Retinal pigment epithelial cell (primary cell): ENCODE data around the gene MSI2.

Experiments
- DNase-seq: peaks from one replicate; pipeline ENCODE4 v3.0.0-alpha.2; 2010; ENCODE audit warnings: low read depth
- H3K4me3 ChIP-seq: 2 replicates; pipeline ENCODE4 v1.5.1; 2011; ENCODE audit warnings: mild to moderate bottlenecking, low read length, control low read depth, moderate library complexity
- TF ChIP-seq, protein P1 (sequence below): conservative IDR thresholded peaks from 2 replicates; pipeline ENCODE4 v1.5.1; 2011; ENCODE audit warnings: low read depth, low read length, control low read depth, inconsistent platforms

Gene MSI2

DNA sequence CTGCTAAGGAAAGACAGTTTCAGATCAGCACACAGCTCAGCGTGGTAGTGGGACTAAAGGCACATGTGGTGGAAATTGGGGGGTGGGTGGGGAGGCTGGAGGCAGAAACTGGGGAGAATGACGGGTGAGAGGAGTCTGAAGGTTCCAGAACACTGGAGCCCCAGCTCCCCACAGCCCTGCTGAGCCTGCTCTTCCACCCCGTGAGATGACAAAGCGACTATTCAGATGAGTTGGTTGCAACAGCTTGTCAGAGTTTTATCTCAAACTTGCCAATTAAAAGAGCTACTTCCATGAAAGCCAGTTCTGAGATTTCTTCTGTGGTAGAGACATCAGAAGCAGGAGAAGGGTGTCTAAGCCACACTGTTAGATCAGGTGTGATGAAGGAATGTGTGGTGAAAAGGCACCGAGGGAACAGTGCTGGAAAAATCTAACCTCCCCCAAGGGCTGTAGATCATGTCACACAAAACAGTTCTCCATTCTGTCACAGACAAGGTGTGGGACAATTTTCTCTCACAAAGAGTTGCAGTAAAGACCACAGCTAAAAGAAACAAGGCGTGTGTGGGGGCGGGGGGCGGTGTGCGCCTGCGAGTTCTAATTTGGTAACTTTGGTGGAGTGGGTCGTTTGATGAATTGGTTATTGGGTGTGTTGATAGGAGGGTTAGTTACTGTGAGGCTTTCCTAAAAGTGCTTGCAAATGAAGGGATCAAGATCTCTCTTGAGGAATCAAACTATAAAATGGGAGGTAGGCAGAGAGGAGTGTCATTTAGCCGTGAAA, 449.8 kb downstream of the MSI2 start:
- no peak for DNase-seq
- no peak overlapping the region for H3K4me3 ChIP-seq
- TF ChIP-seq, protein P1, sequence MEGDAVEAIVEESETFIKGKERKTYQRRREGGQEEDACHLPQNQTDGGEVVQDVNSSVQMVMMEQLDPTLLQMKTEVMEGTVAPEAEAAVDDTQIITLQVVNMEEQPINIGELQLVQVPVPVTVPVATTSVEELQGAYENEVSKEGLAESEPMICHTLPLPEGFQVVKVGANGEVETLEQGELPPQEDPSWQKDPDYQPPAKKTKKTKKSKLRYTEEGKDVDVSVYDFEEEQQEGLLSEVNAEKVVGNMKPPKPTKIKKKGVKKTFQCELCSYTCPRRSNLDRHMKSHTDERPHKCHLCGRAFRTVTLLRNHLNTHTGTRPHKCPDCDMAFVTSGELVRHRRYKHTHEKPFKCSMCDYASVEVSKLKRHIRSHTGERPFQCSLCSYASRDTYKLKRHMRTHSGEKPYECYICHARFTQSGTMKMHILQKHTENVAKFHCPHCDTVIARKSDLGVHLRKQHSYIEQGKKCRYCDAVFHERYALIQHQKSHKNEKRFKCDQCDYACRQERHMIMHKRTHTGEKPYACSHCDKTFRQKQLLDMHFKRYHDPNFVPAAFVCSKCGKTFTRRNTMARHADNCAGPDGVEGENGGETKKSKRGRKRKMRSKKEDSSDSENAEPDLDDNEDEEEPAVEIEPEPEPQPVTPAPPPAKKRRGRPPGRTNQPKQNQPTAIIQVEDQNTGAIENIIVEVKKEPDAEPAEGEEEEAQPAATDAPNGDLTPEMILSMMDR = no peak

DNA sequence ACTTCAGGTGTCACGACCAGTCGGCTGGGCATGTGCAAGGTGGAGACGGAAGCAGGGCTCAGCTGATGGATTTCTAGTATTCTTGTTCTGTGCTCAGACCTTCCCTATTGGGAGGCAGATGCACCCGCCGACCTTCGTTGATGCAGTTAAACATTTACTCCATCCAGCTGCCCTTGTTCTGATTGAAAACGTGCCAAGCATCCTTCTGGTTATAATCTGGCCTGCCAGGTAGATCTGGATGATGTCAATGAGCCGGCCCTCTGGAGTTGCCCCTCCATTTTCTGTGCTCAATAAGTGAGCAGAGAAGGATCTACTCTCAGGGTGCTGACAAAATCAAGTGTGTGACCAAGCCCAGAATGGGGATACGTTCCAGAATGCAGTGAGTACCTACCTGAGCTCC, 450.4 kb downstream of the MSI2 start:
- H3K4me3 ChIP-seq = no peak overlapping the region
- no peak for DNase-seq
- TF ChIP-seq, protein P1 = no peak

DNA sequence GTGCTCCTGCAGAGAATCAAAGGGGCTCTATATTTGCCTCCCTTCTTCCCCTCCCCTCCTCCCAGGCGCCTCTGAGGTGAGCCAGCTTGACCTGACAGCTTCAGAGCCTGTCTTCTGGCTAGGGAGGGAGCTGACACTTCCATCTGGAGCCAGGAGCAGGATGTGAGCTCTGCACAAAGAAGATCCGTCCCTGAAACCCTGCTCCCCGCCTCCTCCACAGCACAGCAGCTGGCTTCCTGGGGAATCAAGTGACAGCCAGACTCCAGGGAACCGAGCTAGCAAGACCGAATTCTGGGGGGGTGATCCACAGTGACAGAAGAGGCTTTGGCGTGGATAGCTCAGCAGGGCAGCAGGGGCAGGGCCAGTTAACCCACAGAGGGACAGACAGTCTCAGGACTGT, 451.6 kb downstream of the MSI2 start:
- TF ChIP-seq, protein P1 = no peak
- H3K4me3 ChIP-seq = no peak overlapping the region
- DNase-seq = no peak

DNA sequence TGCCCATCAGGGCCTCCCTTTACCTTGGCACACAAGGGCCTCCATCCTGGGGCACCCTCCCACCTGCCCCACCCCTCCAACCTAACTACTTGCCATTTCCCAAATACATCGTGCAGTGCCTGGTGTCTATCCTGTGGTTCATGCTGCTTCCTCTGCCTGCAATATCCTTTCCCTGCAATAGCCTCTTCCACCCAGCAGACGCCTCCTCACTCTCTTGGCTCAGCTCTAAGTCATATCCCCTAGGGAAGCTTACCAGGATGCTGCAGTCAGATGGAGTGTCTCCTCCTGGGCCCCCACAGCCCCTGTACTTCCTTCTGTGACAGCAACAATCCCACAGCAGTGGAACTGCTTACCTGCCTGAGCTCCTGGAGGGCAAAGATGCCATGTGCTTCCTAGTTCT, 452.1 kb downstream of the MSI2 start:
- TF ChIP-seq, protein P1 = no peak
- DNase-seq = no peak
- H3K4me3 ChIP-seq = no peak overlapping the region

DNA sequence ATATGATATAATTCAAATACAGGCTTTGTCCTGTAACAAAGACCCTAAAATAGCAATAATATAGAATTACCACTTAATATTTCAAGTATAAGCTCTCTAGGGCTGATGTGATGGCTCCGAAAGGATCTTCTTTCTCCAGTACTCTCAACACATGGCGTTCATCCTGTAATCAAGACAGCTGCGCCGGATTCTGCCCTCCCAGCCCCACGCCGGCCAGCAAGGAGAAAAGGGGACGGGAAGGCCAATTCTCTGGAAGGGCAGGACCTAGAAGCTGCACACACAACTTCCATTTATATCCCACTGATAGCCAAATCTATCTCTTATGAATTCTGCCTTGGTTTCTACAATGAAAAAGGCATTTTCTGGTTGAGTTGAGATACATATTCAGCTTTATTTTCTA, 456.8 kb downstream of the MSI2 start:
- no peak for DNase-seq
- H3K4me3 ChIP-seq = no peak overlapping the region
- TF ChIP-seq, protein P1 = no peak

DNA sequence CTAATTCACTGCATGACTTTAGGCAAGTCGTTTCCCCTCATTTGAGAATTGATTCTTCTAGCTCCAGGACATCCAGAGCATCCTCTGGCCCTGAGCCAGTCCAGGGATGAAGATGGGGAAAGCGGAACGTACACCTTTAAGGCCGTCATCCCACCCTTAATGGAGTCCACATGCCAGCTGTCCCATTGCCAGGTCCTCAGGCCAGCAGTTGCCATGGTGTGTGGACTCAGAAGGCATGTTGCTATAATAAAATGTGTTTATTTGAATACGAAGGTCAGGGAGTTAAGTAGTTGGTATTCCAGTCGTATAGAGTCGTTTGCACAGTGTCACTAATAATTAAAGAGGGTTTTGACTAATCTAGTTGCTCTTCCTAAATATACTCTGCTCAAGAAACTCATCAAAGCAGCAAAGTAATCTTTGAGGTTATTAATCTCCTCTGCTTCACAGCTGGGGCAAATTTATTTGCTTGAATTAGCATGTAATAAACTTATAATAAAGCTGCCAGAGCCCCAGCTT, 458.4 kb downstream of the MSI2 start:
- TF ChIP-seq, protein P1 = no peak
- no peak for DNase-seq
- H3K4me3 ChIP-seq = no peak overlapping the region

DNA sequence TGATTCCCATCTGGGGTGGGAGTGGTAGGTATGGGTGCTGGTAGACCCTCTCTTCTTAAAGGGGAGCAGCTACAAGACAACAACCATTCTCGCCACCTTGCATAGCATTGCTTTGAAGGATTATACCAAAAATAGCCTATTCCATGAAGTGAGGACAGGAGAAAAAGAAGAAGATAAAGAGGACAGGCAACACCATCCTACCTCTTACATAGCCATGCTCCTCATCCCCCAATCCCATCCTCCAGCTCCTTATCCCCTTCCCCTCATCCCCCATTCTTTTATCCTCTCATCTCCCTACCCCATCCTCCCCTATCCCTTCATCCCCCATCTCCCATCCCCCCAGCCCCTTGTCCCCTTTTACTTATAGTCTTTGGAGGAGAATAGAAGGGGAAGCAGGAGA, 459.7 kb downstream of the MSI2 start:
- no peak for DNase-seq
- TF ChIP-seq, protein P1 = no peak

More for the DNA sequence above, 459.7 kb downstream of the MSI2 start:
- no peak overlapping the region for H3K4me3 ChIP-seq
